PC-9 (cell line): ENCODE data around the gene IGFL4. TPM values are rescaled to one million over a fixed set of nuclear protein-coding genes. Genes with fewer than 3 reads are reported as not detected.

Source experiments
- BruUV-seq: library from RNA; stranded (reverse); fragments of 400-500 nt; replicated peaks from 2 replicates; lab custom pipeline; 2021; lab: Mats Ljungman, UMichigan
- CTCF ChIA-PET: fragments of 300-600 bp; sonication (Branson Sonifier 250); formaldehyde crosslinking; loops from one replicate; lab custom pipeline; 2022; ENCODE audit warnings: antibody characterized with exemption; lab: Charles Lee
- POLR2A ChIA-PET: fragments of 300-600 bp; sonication (Branson Sonifier 250); formaldehyde crosslinking; loops from one replicate; lab custom pipeline; 2022; ENCODE audit warnings: antibody characterized with exemption; ENCODE audit not compliant: unreplicated experiment; lab: Charles Lee
- DNase-seq, 2 experiments: peaks; one replicate each; pipeline versions ENCODE4 v3.0.0 to v3.0.0-alpha.2; 2015 to 2022; ENCODE audit warnings: mixed read lengths in 1 of 2
- H2AFZ ChIP-seq: fragments of 200-600 bp; sonication (generic); 2 replicates; pipeline ENCODE4 v1.8.1; 2017; ENCODE audit warnings: antibody characterized with exemption
- H3F3A ChIP-seq: fragments of 200-600 bp; sonication (generic); 2 replicates; pipeline ENCODE4 v1.8.1; 2017; ENCODE audit warnings: antibody characterized with exemption, mild to moderate bottlenecking, low read depth; ENCODE audit not compliant: insufficient read depth
- H3K27ac ChIP-seq: fragments of 200-600 bp; sonication (generic); 2 replicates; pipeline ENCODE4 v1.6.1; 2016; ENCODE audit warnings: mixed run types
- H3K27me3 ChIP-seq: fragments of 200-600 bp; sonication (generic); 2 replicates; pipeline ENCODE4 v1.6.1; 2016; ENCODE audit warnings: low read depth, mixed run types; ENCODE audit not compliant: insufficient read depth
- H3K36me3 ChIP-seq: fragments of 200-600 bp; sonication (generic); 2 replicates; pipeline ENCODE4 v1.6.1; 2016; ENCODE audit warnings: low read depth, mixed run types
- H3K4me1 ChIP-seq: fragments of 200-600 bp; sonication (generic); replicated peaks from 2 replicates; pipeline ENCODE4 v1.6.1; 2016; ENCODE audit warnings: mixed run types; ENCODE audit not compliant: insufficient read depth
- H3K4me2 ChIP-seq: fragments of 200-600 bp; sonication (generic); 2 replicates; pipeline ENCODE4 v1.6.1; 2017; ENCODE audit warnings: mixed run types
- H3K4me3 ChIP-seq: fragments of 200-600 bp; sonication (generic); 2 replicates; pipeline ENCODE4 v1.6.1; 2016; ENCODE audit warnings: mixed run types
- H3K79me2 ChIP-seq: fragments of 200-600 bp; sonication (generic); 2 replicates; pipeline ENCODE4 v1.6.1; 2017; ENCODE audit warnings: low read depth, mixed run types
- H3K9me2 ChIP-seq: fragments of 200-600 bp; sonication (generic); 2 replicates; pipeline ENCODE4 v1.8.1; 2017; ENCODE audit warnings: mild to moderate bottlenecking; ENCODE audit not compliant: insufficient read depth
- H3K9me3 ChIP-seq: fragments of 200-600 bp; sonication (generic); 2 replicates; pipeline ENCODE4 v1.8.1; 2016; ENCODE audit warnings: low read depth; ENCODE audit not compliant: insufficient read depth
- H4K20me1 ChIP-seq: fragments of 200-600 bp; sonication (generic); 2 replicates; pipeline ENCODE4 v1.8.1; 2017; ENCODE audit not compliant: insufficient read depth
- EZH2 ChIP-seq: fragments of 200-600 bp; sonication (generic); IDR thresholded peaks from 2 replicates; pipeline ENCODE4 v1.8.0; 2017; ENCODE audit warnings: antibody characterized with exemption, low read depth
- intact Hi-C: fragments of 100-400 bp; cut with micrococcal nuclease; formaldehyde crosslinking; loops from one replicate; pipeline ENCODE4 v1.10.0; 2022; ENCODE audit not compliant: unreplicated experiment
- total RNA-seq: library from RNA; stranded (reverse); gene quantifications from 2 replicates; pipeline ENCODE4 v1.2.3, GENCODE V29; 2021
- TF ChIP-seq, protein P1 (sequence below): fragments of 200-600 bp; sonication (generic); conservative IDR thresholded peaks from 2 replicates; pipeline ENCODE4 v1.6.1; 2017; ENCODE audit warnings: mixed run types, antibody characterized with exemption, mild to moderate bottlenecking, moderate library complexity

IGFL4 gene
- total RNA-seq, 1 experiment from 2014 or later: not detected

DNA sequence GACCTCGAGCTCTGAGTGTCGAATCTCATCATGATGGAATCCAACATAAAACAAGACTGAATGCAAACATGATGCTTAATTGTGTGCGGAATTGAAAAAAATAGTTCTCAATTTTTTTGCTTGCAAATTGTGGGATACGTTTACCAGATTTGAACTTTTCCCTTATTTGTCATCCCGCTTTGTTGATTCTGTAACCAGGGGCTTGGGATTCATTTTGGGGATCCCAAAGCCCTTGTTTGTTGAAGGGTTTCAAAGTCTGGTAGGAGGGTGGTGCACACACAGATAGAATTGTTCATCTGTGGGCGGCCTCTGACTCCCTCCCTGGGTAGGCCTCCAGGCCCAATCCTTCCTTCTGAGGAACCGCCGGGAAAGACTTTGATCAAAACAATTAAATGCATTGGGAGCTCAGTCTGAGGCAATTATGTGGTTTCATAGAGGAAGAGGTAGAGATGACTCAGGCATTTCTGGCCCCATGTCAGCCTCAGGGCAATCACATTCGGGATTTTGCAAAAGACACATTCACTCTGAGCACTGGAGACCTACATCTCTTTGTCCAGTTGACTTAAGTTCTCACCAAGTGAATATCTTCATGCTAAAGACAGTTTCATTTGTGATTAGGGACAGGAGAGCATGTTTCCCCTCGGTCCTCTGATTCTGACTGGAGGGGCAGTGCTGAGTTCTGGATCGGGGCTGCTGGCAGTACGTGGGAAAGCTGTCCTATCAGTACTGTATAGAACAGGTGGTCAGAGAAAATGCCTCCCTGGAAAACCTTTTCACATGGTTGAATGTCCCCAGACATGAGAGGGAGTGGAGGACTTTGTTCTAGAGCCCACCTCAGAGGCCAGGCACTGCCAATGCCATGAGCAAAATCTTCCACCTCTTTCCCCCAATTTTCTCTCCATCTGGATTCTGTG lies 27.8 kb upstream of the IGFL4 start:
- peak; percentile 78 to 99 for DNase-seq
- Histone ChIP-seq H3K36me3 (no peaks in the 10 kb centered on the region), H3K4me2 (peak overlapping the region; percentile 73), H3F3A (peaks cover 70% of the 10 kb centered on the region), H3K9me2 (no peaks in the 10 kb centered on the region), H3K27ac (peak overlapping the region; percentile 89), H4K20me1 (no peaks in the 10 kb centered on the region), H3K9me3 (no peaks in the 10 kb centered on the region), H3K4me1 (peaks cover 85% of the 10 kb centered on the region), H3K79me2 (no peaks in the 10 kb centered on the region), H3K4me3 (peak overlapping the region; percentile 4; the same call in 1 of the 2 replicates), H3K27me3 (no peaks in the 10 kb centered on the region), H2AFZ (no peak overlapping the region)
- ChIA-PET CTCF (interaction anchor here (0.8 to 1.0 kb wide), 2 partner anchors 9 to 40 kb away, joined by 4 to 6 read pairs; no protein-coding TSS in a partner anchor), POLR2A (interaction anchor here (0.5 to 0.7 kb wide), 3 partner anchors 125 to 815 kb away, joined by 3 to 7 read pairs (median 7); no protein-coding TSS in a partner anchor)
- TF ChIP-seq, protein P1, sequence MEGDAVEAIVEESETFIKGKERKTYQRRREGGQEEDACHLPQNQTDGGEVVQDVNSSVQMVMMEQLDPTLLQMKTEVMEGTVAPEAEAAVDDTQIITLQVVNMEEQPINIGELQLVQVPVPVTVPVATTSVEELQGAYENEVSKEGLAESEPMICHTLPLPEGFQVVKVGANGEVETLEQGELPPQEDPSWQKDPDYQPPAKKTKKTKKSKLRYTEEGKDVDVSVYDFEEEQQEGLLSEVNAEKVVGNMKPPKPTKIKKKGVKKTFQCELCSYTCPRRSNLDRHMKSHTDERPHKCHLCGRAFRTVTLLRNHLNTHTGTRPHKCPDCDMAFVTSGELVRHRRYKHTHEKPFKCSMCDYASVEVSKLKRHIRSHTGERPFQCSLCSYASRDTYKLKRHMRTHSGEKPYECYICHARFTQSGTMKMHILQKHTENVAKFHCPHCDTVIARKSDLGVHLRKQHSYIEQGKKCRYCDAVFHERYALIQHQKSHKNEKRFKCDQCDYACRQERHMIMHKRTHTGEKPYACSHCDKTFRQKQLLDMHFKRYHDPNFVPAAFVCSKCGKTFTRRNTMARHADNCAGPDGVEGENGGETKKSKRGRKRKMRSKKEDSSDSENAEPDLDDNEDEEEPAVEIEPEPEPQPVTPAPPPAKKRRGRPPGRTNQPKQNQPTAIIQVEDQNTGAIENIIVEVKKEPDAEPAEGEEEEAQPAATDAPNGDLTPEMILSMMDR: no peak; the same call in 1 of the 2 replicates
- TF ChIP-seq EZH2: no peak
- no TSS peak for BruUV-seq
- intact Hi-C loops: loop anchor here (2.0 kb wide), 1 partner anchor 28 kb away; the partner anchor contains the start of gene IGFL4

DNA sequence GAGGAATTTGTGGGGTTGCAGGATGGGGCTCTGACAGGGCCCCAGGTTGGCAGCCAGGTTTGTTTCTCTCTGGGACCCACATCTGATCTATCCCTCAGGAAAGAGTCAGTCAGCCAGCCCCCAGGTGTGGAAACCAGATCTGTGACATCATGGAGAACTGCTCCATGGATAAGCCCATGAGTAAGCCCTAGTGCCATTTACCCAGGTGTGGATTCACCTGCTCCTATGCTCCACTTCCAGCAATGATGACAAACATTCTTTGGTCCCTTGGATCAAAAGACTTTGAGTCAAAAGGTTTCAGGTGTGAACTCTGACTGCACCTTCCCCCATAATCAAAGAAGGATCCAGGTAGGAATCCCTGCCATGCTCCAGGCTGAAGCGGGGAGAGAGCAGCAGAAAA lies 26.9 kb upstream of the IGFL4 start:
- no peaks in the 10 kb centered on the region for H3K27me3 ChIP-seq
- no peak overlapping the region for H2AFZ ChIP-seq
- no peak for TF ChIP-seq EZH2
- TF ChIP-seq, protein P1: no peak
- H3K36me3 ChIP-seq: no peaks in the 10 kb centered on the region
- H3K4me3 ChIP-seq: no peak overlapping the region
- no peaks in the 10 kb centered on the region for H4K20me1 ChIP-seq
- ChIA-PET CTCF (no interaction called here), POLR2A (no interaction called here)
- no peaks in the 10 kb centered on the region for H3K79me2 ChIP-seq
- no TSS peak for BruUV-seq
- H3K27ac ChIP-seq: peak overlapping the region; percentile 89
- peaks cover 61% of the 10 kb centered on the region for H3F3A ChIP-seq
- H3K9me2 ChIP-seq: no peaks in the 10 kb centered on the region
- no peaks in the 10 kb centered on the region for H3K9me3 ChIP-seq
- DNase-seq: peak in 1 of 2 experiments; percentile 87
- intact Hi-C loops: loop anchor here (2.0 kb wide), 1 partner anchor 27 kb away; the partner anchor contains the start of gene IGFL4
- H3K4me2 ChIP-seq: peak overlapping the region; percentile 73
- peaks cover 76% of the 10 kb centered on the region for H3K4me1 ChIP-seq

DNA sequence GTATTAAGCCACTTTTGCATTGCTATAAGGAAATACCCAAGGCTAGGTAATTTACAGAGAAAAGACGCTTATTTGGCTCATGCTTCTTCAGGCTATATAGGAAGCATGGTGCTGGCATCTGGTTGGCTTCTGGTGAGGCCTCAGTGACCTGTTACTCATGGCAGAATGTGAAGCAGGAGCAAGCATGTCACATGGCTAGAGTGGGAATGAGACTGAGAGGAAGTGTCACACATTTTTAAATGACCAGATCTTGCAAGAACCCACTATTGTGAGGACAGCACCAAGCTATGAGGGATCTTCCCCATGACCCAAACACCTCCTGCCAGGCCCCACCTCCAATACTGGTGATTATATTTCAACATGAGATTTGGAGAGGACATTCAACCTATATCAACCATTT lies 25.7 kb upstream of the IGFL4 start:
- Histone ChIP-seq H3K36me3 (no peaks in the 10 kb centered on the region), H3K4me3 (no peak overlapping the region), H2AFZ (no peak overlapping the region), H4K20me1 (no peaks in the 10 kb centered on the region), H3F3A (peaks cover 60% of the 10 kb centered on the region), H3K9me3 (peaks cover 6% of the 10 kb centered on the region; the same call in 1 of the 2 replicates), H3K79me2 (no peaks in the 10 kb centered on the region), H3K27me3 (no peaks in the 10 kb centered on the region), H3K9me2 (no peaks in the 10 kb centered on the region), H3K4me2 (no peak overlapping the region), H3K27ac (no peak overlapping the region), H3K4me1 (peaks cover 69% of the 10 kb centered on the region)
- TF ChIP-seq, protein P1: no peak
- TF ChIP-seq EZH2: no peak
- intact Hi-C loops: no loop called here
- ChIA-PET CTCF (no interaction called here), POLR2A (no interaction called here)
- DNase-seq: peak in 1 of 2 experiments; percentile 36
- no TSS peak for BruUV-seq
